Stimulated activated CD4-positive, alpha-beta T cell treated with anti-CD3 and anti-CD28 coated beads, Interleukin-1b, Interleukin-23, amount 100 ng/mL, for 48 hours (primary cell): Measurements from ENCODE around the gene CALN1.
"Not testable (repeated sequence)": the region's sequence is repeated elsewhere in the genome, so short reads cannot be mapped to it uniquely, and the experiment has no call there.

ENCODE experiments used
- DNase-seq: peaks from one replicate; pipeline ENCODE4 v3.0.0-alpha.2; 2020

Gene CALN1

DNA sequence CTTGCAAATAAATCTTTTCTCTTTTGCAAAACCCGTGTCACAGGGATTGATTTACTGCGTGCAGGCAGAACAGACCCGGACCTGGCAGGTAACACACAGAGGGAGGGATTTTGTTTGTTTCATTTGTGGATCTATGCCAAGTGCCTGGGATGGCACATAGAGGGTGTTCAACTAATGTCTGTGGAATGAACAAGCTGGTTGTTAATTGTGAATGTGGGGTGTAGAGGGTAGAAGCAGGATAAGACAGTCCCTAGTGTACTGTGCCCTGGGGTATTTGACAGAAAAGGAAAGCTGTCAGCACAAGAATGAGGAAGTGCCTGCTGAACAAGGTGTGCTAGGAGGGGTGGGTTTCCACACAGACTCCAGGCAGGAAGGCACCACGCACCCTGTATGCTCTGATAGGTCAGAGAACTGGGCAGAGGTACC, 331.8 kb downstream of the CALN1 start:
- no peak for DNase-seq

DNA sequence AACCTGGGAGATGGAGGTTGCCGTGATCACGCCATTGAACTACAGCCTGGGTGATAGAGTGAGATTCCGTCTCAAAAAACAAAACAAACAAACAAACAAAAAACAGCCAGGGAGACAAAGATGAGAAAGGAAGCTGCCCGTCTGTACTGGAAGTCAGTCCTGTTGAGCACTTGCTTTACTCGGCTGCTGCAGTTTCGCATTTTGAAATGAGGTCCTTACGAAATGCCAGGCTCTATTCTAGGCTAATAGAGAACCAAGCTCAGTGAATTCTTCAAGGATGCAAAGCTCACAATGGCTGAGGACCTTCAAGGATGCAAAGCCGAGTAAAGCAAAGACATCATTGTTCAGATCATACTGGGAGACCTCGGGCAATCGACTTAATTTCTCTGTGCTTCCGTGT, 333.3 kb downstream of the CALN1 start:
- no peak for DNase-seq

DNA sequence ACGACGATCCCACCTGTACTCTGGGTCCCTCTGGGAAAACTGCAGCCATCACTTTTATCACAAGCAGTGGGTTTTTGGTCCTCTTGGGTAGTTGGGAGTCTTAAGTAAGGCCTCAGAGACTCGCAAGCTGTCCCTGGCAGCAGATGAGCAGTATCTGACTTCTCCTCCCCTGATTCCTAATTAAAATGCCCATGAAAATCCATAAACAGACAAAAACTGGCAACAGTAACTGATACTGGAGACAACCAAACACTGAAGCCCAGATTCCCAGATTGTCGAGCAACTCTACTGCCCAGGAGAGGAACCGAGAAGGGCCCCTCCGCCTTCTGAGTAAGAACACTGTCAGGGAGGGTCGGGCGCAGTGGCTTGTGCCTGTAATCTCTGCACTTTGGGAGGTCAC, 333.8 kb downstream of the CALN1 start:
- no peak for DNase-seq

DNA sequence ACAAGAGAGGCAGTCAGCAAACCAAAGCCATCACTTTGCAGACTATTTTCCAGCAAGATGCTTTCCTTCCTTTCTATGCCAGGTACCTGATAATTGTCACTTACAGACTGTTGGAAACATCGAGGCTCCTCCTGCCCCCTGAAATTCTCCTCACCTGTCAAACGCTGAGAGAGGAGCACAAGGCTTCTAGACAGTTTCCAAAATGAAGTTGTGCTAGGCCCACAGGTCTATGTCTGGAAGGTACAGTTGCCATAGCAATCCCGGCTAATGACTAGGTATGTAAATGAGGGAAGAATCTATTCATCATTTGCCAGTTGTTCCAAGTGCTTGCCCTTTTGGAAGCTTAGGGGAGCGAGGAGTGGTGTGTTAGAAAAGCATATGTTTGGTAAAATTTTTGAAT, 334.4 kb downstream of the CALN1 start:
- no peak for DNase-seq

DNA sequence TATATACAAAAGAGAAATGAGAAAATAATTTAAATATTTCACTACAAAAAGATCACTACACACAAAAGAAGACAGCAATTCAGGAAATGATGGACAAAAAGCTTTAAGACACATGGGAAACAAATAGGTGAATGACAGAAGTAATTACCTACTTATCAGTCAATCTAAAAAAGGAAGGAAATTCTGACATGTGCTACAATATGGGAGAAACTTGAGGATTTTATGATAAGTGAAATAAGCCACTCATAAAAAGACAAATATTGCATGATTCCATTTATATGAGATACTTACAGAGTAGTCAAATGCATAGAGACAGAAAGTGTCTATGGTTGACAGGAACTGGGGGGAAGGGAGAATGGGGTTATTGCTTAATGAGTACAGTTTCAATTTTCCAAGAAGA, 339.2 kb downstream of the CALN1 start:
- DNase-seq = no peak

DNA sequence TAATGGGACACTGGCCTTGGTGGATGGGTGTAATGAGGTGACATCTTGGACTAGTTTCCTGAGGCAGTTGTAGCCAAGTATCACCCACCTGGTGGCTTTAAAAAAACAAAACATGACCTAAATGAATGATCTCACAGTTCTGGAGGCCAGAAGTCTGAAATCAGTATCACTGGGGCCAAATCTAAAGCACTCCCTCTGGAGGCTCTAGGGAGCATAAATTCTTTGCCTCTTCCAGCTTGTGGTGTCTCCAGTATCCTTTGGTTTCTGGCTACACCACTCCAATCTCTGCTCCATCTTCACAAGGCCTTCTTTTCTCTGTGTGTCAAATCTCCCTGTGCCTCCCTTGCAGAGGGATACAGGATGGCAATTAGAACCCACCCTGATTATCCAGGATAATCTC, 342.9 kb downstream of the CALN1 start:
- DNase-seq = no peak

DNA sequence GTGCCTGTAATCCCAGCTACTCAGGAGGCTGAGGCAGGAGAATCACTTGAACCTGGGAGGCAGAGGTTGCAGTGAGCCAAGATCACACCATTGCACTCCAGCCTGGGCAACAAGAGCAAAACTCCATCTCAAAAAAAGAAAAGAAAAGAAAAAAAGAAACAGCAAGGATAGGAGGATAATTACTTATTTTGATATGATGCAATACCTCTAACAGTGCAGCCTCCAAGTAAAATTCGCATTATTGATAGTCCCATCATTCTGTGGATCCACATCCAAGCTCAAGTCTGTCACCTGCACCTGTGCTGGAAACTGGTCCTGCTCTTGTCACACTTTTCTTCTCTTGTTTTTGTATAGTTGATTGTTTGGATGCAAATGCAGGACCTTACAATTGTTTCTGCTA, 346.4 kb downstream of the CALN1 start:
- not testable (repeated sequence) for DNase-seq

DNA sequence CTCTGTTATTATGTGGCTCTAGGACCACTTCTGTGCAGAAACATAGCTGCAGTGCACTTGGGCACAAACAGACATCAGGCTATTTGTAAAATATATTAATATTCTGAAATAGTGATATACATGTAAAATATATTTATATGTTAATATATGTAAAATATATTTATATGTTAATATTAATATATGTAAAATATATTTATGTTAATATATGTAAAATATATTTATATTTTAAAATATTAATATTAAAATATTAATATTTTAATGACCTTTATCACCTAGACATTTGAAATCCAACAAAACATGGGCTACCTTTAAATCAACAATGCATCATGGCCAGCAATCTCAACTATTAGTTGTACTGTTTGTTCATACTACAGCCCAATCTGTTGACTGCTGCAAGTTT, 347.2 kb downstream of the CALN1 start:
- no peak for DNase-seq

DNA sequence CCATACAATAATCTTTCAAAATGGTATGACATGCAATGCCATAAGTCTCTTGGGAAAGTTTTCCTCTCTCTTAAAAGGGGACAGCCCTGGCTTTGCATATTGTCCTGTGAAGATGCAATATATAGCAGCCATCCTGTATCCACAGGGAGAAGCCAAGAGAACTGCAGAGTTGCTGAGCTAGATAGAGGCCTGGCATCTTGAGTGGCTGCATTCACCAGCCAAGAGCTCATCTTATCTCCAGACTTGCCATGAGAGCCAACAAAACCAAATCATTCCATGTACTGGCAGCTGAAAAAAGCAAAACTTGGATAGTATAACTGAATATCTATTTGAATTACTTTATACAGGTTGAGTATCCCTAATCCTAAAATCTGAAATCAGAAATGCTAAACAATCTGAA, 348.8 kb downstream of the CALN1 start:
- DNase-seq = no peak

DNA sequence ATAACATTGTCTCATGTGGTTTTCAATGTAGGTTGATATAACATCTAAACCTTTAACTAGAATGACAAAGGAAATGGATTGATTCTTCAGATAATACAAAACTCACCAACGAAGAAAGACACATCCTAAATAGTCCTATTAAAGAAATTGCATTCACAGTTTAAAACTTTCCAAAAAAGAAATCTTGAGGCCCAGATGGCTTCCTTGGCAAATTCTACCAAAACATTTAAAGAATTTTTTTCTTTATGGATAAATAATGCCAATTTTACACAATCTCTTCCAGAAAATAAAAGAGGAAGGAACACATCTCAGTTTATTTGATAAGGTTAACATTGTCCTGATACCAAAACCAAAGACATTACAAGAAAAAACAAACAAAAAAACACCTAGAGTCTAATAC, 349.5 kb downstream of the CALN1 start:
- DNase-seq = no peak

DNA sequence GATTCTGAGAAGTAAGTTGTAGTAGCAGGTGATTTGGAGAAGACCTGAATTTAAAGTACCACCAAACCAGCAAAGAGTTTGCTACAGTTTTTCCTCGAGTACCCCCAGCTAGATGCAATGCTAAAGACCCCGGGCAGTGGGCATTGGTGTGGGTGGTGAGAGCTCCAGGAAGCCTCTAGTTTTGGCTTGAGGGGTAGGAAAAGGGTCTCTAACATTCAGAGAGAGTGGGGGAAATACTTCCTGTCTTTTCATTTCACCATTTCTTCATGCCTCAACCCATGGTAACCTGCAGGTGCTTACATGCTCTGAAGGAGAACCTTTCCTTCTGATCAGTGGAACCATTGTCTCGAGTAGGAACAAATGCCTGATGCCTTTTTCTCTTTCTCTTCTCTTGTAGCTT, 352.2 kb downstream of the CALN1 start:
- DNase-seq = no peak

DNA sequence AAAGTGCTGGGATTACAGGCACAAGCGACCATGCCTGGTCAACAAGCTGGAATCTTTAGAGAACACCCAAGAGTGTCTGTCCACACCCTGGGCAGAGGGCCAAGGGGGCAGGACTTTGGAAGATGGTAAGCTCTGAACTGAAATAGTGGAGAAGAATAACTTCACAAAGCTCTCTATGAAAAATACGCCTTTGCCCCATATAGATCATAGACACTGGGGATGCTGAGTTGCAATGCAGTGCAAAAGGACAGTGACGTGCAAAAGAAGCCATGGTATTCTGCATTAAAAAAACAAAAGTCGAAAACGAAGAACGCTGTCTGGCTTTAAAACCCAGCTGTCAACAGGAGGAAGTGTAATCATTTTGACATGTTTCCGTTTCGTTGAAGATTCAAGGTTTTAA, 353.6 kb downstream of the CALN1 start:
- no peak for DNase-seq

DNA sequence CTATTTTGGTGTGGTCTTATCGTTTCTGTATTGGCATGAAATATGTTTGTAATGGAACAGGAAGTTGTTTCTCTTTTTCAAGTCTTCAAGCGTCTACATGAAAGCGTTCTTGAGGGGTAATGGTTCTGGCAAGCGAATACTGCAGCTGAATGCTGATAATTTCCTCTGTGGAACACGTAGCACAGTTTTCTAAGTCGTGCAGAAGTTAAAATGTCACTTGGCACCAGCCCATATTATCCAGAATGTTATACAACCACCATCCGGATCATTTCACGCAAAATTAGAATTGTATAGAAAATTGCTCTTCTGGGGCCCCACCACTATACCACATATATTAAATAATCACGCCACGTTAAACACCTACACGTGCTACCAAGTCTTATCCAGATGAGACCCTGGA, 354.3 kb downstream of the CALN1 start:
- no peak for DNase-seq

DNA sequence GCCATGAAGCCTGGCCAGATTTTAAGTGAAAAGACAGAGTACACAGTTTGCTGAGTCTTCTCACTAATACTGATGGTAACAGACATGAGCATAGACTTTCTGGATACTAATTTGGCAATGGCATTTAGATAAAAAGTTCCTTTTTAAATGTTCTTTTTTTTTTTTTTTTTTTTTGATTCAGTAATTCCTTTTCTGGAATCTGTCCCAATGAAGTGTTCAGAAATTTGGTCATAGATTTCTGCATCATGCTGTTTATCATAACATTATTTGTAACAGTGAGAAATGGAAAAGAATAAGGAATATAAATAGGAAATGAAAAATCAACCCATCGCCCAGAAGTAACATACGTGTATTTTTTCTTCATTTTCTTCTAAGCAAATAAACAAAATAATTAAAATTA, 354.9 kb downstream of the CALN1 start:
- no peak for DNase-seq

DNA sequence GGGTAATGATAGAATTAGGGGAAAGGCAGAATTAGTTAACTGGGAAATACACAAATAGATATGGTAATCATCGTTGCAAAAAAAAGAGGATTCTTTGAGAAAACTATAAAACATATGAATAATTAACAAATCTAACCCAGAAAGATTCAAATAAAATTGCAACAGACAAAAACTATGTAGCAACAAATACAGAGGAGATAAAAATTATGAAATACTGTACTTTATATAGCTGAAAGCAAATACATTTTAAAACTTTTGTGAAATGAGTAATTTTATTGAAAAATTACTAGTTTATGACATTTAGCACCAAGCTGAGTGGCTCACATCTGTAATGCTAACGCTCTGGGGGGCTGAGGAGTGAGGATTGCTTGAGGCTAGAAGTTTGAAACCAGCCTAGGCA, 356.7 kb downstream of the CALN1 start:
- DNase-seq = no peak

DNA sequence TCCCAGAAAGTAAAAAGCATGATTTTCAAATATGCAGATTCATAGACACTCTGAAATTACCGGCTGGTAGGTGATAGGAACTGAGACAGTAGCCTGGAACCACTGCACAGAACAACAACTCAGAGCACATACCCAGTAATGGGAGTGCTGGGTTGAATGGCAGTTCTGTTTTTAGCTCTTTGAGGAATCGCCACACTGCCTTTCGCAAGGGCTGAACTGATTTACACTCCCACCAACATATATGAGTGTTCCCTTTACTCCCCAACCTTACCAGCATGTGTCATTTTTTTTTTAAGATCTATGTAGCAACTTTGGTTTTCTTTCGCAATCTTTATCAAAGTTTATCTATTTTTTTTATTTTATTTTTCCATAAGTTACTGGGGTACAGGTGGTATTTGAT, 358.8 kb downstream of the CALN1 start:
- no peak for DNase-seq

DNA sequence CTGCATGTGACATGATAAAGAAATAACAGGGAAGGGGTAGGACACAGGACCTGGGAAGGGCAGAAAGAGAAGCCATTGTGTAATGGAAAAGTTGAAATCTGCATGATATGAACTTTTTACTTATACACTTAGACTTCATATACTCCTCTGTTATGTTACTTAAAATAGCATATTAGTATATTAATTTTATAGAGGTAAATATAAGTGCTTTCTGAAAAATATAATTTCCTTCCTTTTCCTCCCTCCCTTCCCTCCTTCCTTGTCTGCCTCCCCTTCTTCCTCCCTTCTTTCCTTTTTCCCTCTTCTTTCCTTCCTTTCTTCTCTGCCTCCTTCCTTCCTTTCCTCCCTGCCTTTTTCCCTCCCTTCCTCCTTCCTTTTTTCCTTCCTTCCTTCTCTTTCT, 363.7 kb downstream of the CALN1 start:
- DNase-seq = no peak

DNA sequence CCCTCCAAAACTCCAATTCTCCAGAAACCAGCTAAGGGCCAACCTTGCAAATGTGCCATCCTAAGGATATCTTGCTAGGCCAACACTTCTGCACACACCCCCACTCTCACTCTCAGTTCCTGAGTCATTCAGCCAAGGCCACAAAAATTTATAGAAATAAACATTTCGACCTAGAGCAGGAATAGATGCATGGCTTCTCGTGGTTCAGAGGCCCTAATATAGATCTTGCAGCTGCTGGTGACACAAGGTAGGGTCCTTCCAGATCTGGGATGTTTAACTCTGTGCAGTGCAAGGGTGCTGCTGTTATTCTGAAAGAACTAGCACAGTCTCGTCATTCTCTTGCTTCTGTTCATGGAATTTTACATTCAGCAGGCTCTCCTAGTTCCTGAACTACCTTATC, 369.3 kb downstream of the CALN1 start:
- no peak for DNase-seq

DNA sequence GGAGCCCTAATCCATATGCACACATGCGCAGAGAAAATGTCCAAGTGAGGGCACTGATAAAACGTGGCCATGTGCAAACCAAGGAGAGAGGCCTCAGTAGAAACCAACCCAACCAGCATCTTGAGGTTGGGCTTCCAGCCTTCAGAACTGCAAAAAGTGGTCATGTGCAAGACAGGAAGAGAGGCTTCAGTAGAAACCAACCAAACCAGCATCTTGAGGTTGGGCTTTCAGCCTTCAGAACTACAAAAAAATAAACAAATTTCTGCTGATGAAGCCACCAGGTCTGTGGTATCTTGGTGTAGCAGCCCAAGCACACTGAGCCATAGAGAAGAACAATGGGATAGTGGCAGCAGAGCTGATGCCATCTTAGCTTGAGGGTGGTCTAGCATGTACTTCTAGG, 371.5 kb downstream of the CALN1 start:
- no peak for DNase-seq

DNA sequence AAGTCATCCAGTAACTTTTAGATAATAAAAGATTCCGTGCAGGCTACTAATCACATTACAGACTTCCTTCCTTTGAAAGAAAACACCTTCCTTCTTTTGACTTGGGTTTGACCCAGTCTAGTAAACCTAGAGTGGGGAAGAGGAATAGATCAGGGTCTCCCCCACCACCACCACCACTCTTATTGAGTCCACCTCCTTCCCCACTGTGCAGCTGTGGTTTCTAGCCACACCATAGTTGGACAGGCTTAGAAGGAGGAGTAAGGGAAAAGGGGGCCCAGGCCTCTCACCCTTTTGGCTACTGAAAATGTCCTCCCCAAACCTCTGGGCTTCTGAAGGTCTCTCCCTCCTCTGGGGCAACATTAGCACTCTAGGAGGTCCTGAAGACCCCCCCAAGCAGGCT, 372.7 kb downstream of the CALN1 start:
- DNase-seq = no peak

DNA sequence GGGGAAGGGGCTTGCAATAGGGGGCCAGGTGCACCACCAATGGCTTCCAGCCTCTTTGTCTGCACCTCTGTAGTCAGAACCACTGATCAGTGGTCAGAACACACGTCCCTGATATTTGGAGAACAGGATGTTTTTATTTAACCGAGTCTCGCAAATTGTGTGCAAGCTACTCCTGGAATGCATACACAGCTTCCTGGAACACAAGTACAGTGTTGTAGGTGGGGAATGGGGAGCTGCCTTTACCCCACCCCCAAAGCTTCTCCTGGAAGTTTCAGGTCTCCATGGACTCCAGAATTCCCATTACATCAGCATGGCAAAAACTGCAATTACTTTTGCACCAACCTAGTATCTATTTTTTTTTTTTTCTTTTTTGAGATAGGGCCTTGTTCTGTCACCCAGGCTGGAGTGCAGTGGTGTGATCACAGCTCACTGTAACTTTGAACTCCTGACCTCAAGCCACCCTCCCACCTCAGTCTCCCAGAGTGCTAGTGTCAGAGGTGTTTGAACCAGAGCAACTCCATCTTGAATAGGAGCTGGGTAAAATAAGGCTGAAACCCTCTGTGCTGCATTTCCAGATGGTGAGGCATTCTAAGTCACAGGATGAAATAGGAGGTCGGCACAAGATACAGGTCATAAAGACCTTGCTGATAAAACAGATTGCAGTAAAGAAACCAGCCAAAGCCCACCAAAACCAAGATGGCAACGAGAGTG, 374.0 kb downstream of the CALN1 start:
- no peak for DNase-seq

DNA sequence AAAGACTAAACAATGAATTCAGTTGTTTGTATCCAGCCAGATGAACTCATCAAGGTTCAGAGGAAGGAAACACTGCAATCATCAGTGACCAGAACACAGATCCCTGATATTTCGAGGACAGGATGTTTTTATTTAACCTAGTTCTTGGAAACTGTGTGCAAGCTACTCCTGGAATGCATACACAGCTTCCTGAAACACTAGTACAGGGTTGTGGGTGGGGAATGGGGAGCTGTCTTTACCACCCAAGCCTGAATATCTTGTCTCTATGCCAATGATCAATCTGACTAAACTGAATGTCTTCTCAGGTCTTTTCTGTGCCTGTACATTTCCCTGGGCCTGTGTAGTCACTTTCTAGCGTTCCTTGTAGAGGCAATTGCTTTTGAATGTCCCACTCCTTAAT, 374.6 kb downstream of the CALN1 start:
- DNase-seq = no peak

DNA sequence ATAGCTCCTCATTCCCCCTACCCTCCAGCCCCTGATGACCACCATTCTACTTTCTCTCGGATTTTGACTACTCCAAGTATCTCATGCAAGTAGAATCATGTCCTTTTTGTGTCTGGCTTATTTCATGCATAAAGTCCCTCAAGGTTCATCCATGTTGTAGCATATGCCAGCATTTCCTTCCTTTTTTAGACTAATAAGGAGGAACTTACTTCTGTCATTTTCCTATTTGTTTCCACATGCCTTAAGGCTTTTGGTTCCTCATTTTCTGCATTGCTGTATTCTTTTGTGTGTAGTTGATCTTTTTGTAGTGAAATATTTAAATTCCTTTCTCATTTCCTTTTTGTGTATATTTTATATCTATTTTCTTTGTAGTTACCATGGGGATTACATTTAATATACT, 376.9 kb downstream of the CALN1 start:
- no peak for DNase-seq

DNA sequence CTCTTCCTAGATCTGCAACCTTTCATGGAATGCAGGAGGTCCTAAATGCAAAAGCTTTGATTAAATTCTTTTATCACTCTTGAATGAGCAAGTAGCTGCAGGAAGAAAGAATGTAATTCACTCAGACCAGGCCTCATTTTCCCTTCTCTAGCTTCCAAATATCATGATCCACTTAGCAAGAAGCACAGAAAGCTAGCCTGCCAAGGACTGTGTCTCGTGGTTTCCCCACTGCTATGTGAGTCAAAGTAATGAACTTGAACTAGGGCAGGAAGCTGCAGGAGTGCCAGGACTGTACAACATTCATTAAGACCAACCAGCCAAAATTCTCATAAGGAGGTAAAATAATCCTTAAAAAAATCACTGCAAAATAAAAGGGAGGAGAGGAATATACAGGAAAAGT, 379.2 kb downstream of the CALN1 start:
- DNase-seq = no peak

DNA sequence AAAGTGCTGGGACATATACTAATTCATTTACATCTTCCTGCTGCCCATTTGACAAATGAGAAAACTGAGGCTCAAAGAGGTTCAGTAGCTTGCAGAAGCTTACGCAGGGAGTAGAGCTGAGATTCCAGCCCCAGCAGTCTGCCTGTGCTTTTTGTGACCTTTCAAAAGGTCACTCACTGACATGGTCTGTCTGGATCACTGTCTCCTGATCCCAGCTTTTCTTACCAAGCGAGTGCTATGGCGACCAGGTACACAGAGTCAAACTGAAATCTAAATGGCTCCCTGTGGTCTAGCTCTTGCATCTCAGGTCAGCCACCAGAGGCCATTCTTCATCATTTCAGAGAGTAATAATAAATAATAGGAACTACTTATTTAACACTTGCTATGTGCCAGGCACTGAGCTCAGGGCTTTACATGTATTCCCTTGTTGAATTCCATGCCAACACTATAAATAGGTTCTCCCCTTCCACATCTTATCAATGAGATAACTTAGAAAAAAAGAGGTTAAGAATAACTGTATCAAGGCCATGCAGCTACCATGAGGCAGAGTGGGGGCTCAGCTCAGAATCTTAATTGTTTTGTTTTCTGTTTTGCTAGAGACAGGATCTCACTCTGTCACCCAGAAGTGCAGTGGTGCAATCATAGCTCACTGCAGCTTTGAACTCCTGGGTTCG, 381.0 kb downstream of the CALN1 start:
- DNase-seq = no peak
